HCT116 (cell line): ENCODE data around the gene GLDC. TPM values are rescaled to one million over a fixed set of nuclear protein-coding genes. Genes with fewer than 3 reads are reported as not detected.

Source experiments
- ATAC-seq: fragments of 200-7000 bp; cut with Tn5 transposase; 2 replicates; pipeline ENCODE4 v1.9.1; 2020; ENCODE audit warnings: mild to moderate bottlenecking, moderate library complexity
- BruUV-seq: library from RNA; stranded (reverse); fragments of 400-500 nt; replicated peaks from 2 replicates; lab custom pipeline; 2021; lab: Mats Ljungman, UMichigan
- CTCF ChIA-PET: fragments of 300-600 bp; sonication (Branson Sonifier 250); formaldehyde crosslinking; loops from one replicate; lab custom pipeline; 2021; ENCODE audit warnings: antibody characterized with exemption; lab: Charles Lee
- POLR2A ChIA-PET: fragments of 300-600, 350-600 bp; sonication (Branson Sonifier 250); formaldehyde crosslinking; loops from one replicate; lab custom pipeline; 2021; ENCODE audit warnings: antibody characterized with exemption; lab: Charles Lee
- RAD21 ChIA-PET, 2 experiments: fragments of 300-600 bp; sonication (Branson Sonifier 250); formaldehyde crosslinking; loops; one replicate each; lab custom pipeline; 2023; ENCODE audit warnings: low total read pairs in 2 of 2; ENCODE audit not compliant: uncharacterized antibody in 2 of 2, unreplicated experiment in 2 of 2, low non-redundant PET in 1 of 2; lab: Charles Lee
- DNase-seq: peaks from one replicate; pipeline ENCODE4 v3.0.0-alpha.2; 2010; ENCODE audit warnings: low read depth, low spot score
- H2AFZ ChIP-seq: fragments of 200-600 bp; shearing (Covaris generic), sonication (generic); 2 replicates; pipeline ENCODE4 v1.6.1; 2017; ENCODE audit warnings: low read depth, mixed run types, mixed read lengths, antibody characterized with exemption, low read length; ENCODE audit not compliant: poor library complexity, severe bottlenecking
- H3K27ac ChIP-seq: 2 replicates; pipeline ENCODE4 v1.5.1; 2012; ENCODE audit warnings: low read depth, low read length
- H3K27me3 ChIP-seq: fragments of 200-600 bp; sonication (generic); 2 replicates; pipeline ENCODE4 v1.6.1; 2016; ENCODE audit warnings: mixed run types, low read length, mixed read lengths; ENCODE audit not compliant: insufficient read depth
- H3K36me3 ChIP-seq, 2 experiments: fragments of 200-500 bp in 1 of 2; fragments of 200-600 bp in 1 of 2; sonication (Bioruptor generic) in 1 of 2; sonication (generic) in 1 of 2; 2 replicates each; pipeline versions ENCODE4 v1.5.1 to v1.6.1; 2014 to 2016; ENCODE audit warnings: low read length in 2 of 2, inconsistent platforms in 1 of 2, mixed read lengths in 1 of 2, mixed run types in 1 of 2; ENCODE audit not compliant: insufficient read depth in 2 of 2, control insufficient read depth in 1 of 2
- H3K4me1 ChIP-seq, 2 experiments: fragments of 200-600 bp in 1 of 2; sonication (generic) in 1 of 2; 2 replicates each; pipeline versions ENCODE4 v1.5.1 to v1.6.1; 2012 to 2017; ENCODE audit warnings: low read length in 2 of 2, inconsistent platforms in 1 of 2, mild to moderate bottlenecking in 1 of 2, mixed read lengths in 1 of 2, mixed run types in 1 of 2, moderate library complexity in 1 of 2; ENCODE audit not compliant: insufficient read depth in 2 of 2, control insufficient read depth in 1 of 2
- H3K4me2 ChIP-seq: fragments of 200-600 bp; sonication (generic); 2 replicates; pipeline ENCODE4 v1.6.1; 2017; ENCODE audit warnings: mixed run types, low read length, mixed read lengths
- H3K4me3 ChIP-seq, 2 experiments: fragments of 200-600 bp in 1 of 2; sonication (generic) in 1 of 2; replicated peaks in 1 of 2; 2 replicates each; pipeline ENCODE4 v1.5.1; 2011 to 2016; ENCODE audit warnings: low read length in 2 of 2, control low read depth in 1 of 2, low read depth in 1 of 2, mild to moderate bottlenecking in 1 of 2, mixed read lengths in 1 of 2, mixed run types in 1 of 2
- H3K79me2 ChIP-seq: fragments of 200-600 bp; sonication (generic); 2 replicates; pipeline ENCODE4 v1.6.1; 2017; ENCODE audit warnings: mild to moderate bottlenecking, mixed run types, low read length, moderate library complexity, mixed read lengths; ENCODE audit not compliant: insufficient read depth
- H3K9ac ChIP-seq: fragments of 200-600 bp; sonication (generic); 2 replicates; pipeline ENCODE4 v1.6.1; 2016; ENCODE audit warnings: low read length, mixed read lengths
- H3K9me2 ChIP-seq: fragments of 200-600 bp; sonication (generic), shearing (Covaris generic); 2 replicates; pipeline ENCODE4 v1.6.1; 2017; ENCODE audit warnings: mixed run types, mild to moderate bottlenecking, moderate library complexity; ENCODE audit not compliant: insufficient read depth
- H3K9me3 ChIP-seq, 2 experiments: fragments of 200-500 bp in 1 of 2; fragments of 200-600 bp in 1 of 2; sonication (Bioruptor generic) in 1 of 2; sonication (generic) in 1 of 2; 2 replicates each; pipeline ENCODE4 v1.6.1; 2014 to 2017; ENCODE audit warnings: low read length in 2 of 2, mixed read lengths in 2 of 2, inconsistent platforms in 1 of 2, low read depth in 1 of 2, mild to moderate bottlenecking in 1 of 2, mixed run types in 1 of 2, moderate library complexity in 1 of 2; ENCODE audit not compliant: control insufficient read depth in 1 of 2, insufficient read depth in 1 of 2
- H4K20me1 ChIP-seq: fragments of 200-600 bp; sonication (generic), shearing (Covaris generic); 2 replicates; pipeline ENCODE4 v1.6.1; 2017; ENCODE audit warnings: mixed run types, mild to moderate bottlenecking, moderate library complexity; ENCODE audit not compliant: insufficient read depth
- CEBPB ChIP-seq: IDR thresholded peaks from 2 replicates; pipeline ENCODE4 v1.6.1; 2012; ENCODE audit warnings: low read depth
- EZH2 ChIP-seq: fragments of 200-600 bp; sonication (generic); IDR thresholded peaks from 2 replicates; pipeline ENCODE4 v1.6.1; 2017; ENCODE audit warnings: antibody characterized with exemption, mixed run types
- JUND ChIP-seq: IDR thresholded peaks from 2 replicates; pipeline ENCODE4 v1.6.1; 2012
- MAX ChIP-seq: IDR thresholded peaks from 2 replicates; pipeline ENCODE4 v1.6.1; 2012
- REST ChIP-seq: IDR thresholded peaks from 2 replicates; pipeline ENCODE4 v1.6.1; 2012; ENCODE audit warnings: low read depth
- SIN3A ChIP-seq: IDR thresholded peaks from 2 replicates; pipeline ENCODE4 v1.6.1; 2012; ENCODE audit warnings: low read depth
- SRF ChIP-seq: IDR thresholded peaks from 2 replicates; pipeline ENCODE4 v1.6.1; 2012; ENCODE audit warnings: low read depth
- YY1 ChIP-seq: IDR thresholded peaks from 2 replicates; pipeline ENCODE4 v1.6.1; 2011; ENCODE audit warnings: low read length, low read depth, moderate library complexity, mild to moderate bottlenecking; ENCODE audit not compliant: insufficient replicate concordance; ENCODE audit errors: extremely low read depth
- intact Hi-C: fragments of 100-400 bp; cut with micrococcal nuclease; formaldehyde crosslinking; loops from 2 replicates; pipeline ENCODE4 v1.10.0; 2022
- total RNA-seq: library from RNA; stranded (reverse); gene quantifications from one replicate; pipeline ENCODE4 v1.2.1, GENCODE V29; 2021; ENCODE audit not compliant: unreplicated experiment

The GLDC gene
- total RNA-seq, 1 experiment from 2014 or later, result 4.9 TPM

GRCh38 chr9:6501526-6502210, 143.9 kb downstream of the GLDC start:
- no peak overlapping the region for H3K27ac ChIP-seq

More at GRCh38 chr9:6501526-6502210, 143.9 kb downstream of the GLDC start:
- Histone ChIP-seq H3K9me2 (no peaks in the 10 kb centered on the region), H4K20me1 (no peaks in the 10 kb centered on the region), H3K9ac (no peak overlapping the region), H2AFZ (no peak overlapping the region), H3K27me3 (no peaks in the 10 kb centered on the region), H3K9me3 (no peaks in the 10 kb centered on the region), H3K4me1 (no peaks in the 10 kb centered on the region), H3K36me3 (peaks cover 18 to 22% of the 10 kb centered on the region in 2 experiments), H3K4me2 (no peak overlapping the region), H3K79me2 (no peaks in the 10 kb centered on the region), H3K4me3 (no peak overlapping the region)
- POLR2A ChIA-PET, result no interaction called here
- CTCF ChIA-PET, result no interaction called here
- RAD21 ChIA-PET, result no interaction called here
- intact Hi-C loops, result no loop called here
- DNase-seq (no peak), ATAC-seq (no peak)
- TF ChIP-seq SIN3A, result no peak
- TF ChIP-seq EZH2, result no peak
- no peak for TF ChIP-seq REST
- TF ChIP-seq MAX, result no peak
- TF ChIP-seq YY1, result no peak
- no peak for TF ChIP-seq CEBPB
- no peak for TF ChIP-seq JUND
- no peak for TF ChIP-seq SRF
- no TSS peak for BruUV-seq
